T-helper 2 cell (primary cell): ENCODE measurements around the gene KIAA0930.
"Not testable (repeated sequence)": the region's sequence is repeated elsewhere in the genome, so short reads cannot be mapped to it uniquely, and the experiment has no call there.

ENCODE experiments used
- DNase-seq, 5 experiments: peaks; one replicate each; pipeline versions ENCODE4 v3.0.0 to v3.0.0-alpha.2; 2012 to 2022
- total RNA-seq, 2 donors: gene quantifications; one replicate each; lab custom pipeline; 2026; lab: John Stamatoyannopoulos, UW

Gene KIAA0930
- 10.0 to 18.9 reads per million in 2 donors for total RNA-seq

- peak; percentile 66 to 82 (median 76) for DNase-seq
Observed at GRCh38 chr22:45240810-45241631, at the start of gene KIAA0930. KIAA0930 (minus strand) TSS chr22:45240894; CDS start chr22:45240703, 191 bp downstream.

- no peak for DNase-seq
Observed at GRCh38 chr22:45286854-45287551, 46.3 kb upstream of the KIAA0930 start.

- DNase-seq, result no peak
Observed at GRCh38 chr22:45285263-45286058, 44.8 kb upstream of the KIAA0930 start.

GRCh38 chr22:45284705-45285262, 44.1 kb upstream of the KIAA0930 start, which contains the start of gene UPK3A:
UPK3A (plus strand) TSS chr22:45284949; CDS start chr22:45285014, 65 bp downstream.
- peak; percentile 23 to 61 (median 42) for DNase-seq

- DNase-seq, result no peak
Observed at GRCh38 chr22:45281010-45281409, 40.3 kb upstream of the KIAA0930 start.

- DNase-seq, result no peak
Observed at GRCh38 chr22:45280587-45280980, 39.9 kb upstream of the KIAA0930 start.

- DNase-seq, result no peak
Observed at GRCh38 chr22:45278125-45278524, 37.4 kb upstream of the KIAA0930 start.

- DNase-seq, result not testable (repeated sequence)
Observed at GRCh38 chr22:45277720-45278119, 37.0 kb upstream of the KIAA0930 start.

- DNase-seq, result no peak
Observed at GRCh38 chr22:45276507-45277105, 35.9 kb upstream of the KIAA0930 start.

- no peak for DNase-seq
Observed at GRCh38 chr22:45273452-45274075, 32.9 kb upstream of the KIAA0930 start.

- DNase-seq, result no peak
Observed at GRCh38 chr22:45272498-45272897, 31.8 kb upstream of the KIAA0930 start.

- DNase-seq, result no peak
Observed at GRCh38 chr22:45271667-45272201, 31.0 kb upstream of the KIAA0930 start.

GRCh38 chr22:45270095-45271020, 29.7 kb upstream of the KIAA0930 start:
- no peak for DNase-seq

GRCh38 chr22:45268958-45269844, 28.5 kb upstream of the KIAA0930 start:
- DNase-seq, result peak; percentile 77 to 95 (median 82)

GRCh38 chr22:45268167-45268957, 27.7 kb upstream of the KIAA0930 start:
- peak in 2 of 5 experiments; percentile 16 to 30 for DNase-seq

- no peak for DNase-seq
Observed at GRCh38 chr22:45265535-45265934, 24.8 kb upstream of the KIAA0930 start.

GRCh38 chr22:45263463-45264269, 23.0 kb upstream of the KIAA0930 start:
- DNase-seq, result peak in 1 of 5 experiments; percentile 15
